Neuronal stem cell (in vitro differentiated cells): ENCODE results near the gene POLG2.

ENCODE experiments used
- DNase-seq: peaks from one replicate; pipeline ENCODE4 v3.0.0-alpha.2; 2013; ENCODE audit warnings: low spot score
- H2AFZ ChIP-seq: one replicate; pipeline ENCODE4 v1.6.1; 2013; ENCODE audit warnings: mild to moderate bottlenecking, low read length, inconsistent platforms
- H2AK5ac ChIP-seq: 2 replicates; pipeline ENCODE4 v1.6.1; 2013; ENCODE audit warnings: low read depth, mild to moderate bottlenecking, inconsistent platforms, low read length, moderate library complexity, mixed read lengths
- H2BK120ac ChIP-seq: 2 replicates; pipeline ENCODE4 v1.6.1; 2013; ENCODE audit warnings: low read depth, mild to moderate bottlenecking, inconsistent platforms, low read length, moderate library complexity, mixed read lengths
- H2BK12ac ChIP-seq: one replicate; pipeline ENCODE4 v1.6.1; 2013; ENCODE audit warnings: low read length, inconsistent platforms
- H2BK15ac ChIP-seq: 2 replicates; pipeline ENCODE4 v1.6.1; 2013; ENCODE audit warnings: mild to moderate bottlenecking, low read length, inconsistent platforms, mixed read lengths
- H2BK5ac ChIP-seq: one replicate; pipeline ENCODE4 v1.6.1; 2013; ENCODE audit warnings: inconsistent platforms, mild to moderate bottlenecking, low read length, moderate library complexity
- H3K14ac ChIP-seq: one replicate; pipeline ENCODE4 v1.6.1; 2013; ENCODE audit warnings: low read length, inconsistent platforms
- H3K18ac ChIP-seq: 2 replicates; pipeline ENCODE4 v1.6.1; 2013; ENCODE audit warnings: low read length, inconsistent platforms
- H3K23ac ChIP-seq: 2 replicates; pipeline ENCODE4 v1.6.1; 2013; ENCODE audit warnings: low read depth, mild to moderate bottlenecking, mixed read lengths, low read length, inconsistent platforms; ENCODE audit not compliant: poor library complexity
- H3K27ac ChIP-seq: replicated peaks from 3 replicates; pipeline ENCODE4 v1.5.1; 2013; ENCODE audit warnings: low read length, inconsistent platforms
- H3K27me3 ChIP-seq, 3 experiments: 2 replicates each; pipeline ENCODE4 v1.6.1; 2013; ENCODE audit warnings: low read length in 3 of 3, mild to moderate bottlenecking in 2 of 3, inconsistent platforms in 1 of 3, low read depth in 1 of 3, mixed read lengths in 1 of 3, moderate library complexity in 1 of 3; ENCODE audit not compliant: control insufficient read depth in 3 of 3, insufficient read depth in 3 of 3
- H3K36me3 ChIP-seq, 2 donors: replicated peaks in 1 of 2; 2 replicates each; pipeline ENCODE4 v1.6.1; 2013; ENCODE audit warnings: low read length in 2 of 2; ENCODE audit not compliant: control insufficient read depth in 2 of 2, insufficient read depth in 2 of 2
- H3K4ac ChIP-seq: 2 replicates; pipeline ENCODE4 v1.6.1; 2013; ENCODE audit warnings: inconsistent platforms, mild to moderate bottlenecking, low read length, moderate library complexity
- H3K4me1 ChIP-seq, 2 donors: 1 replicate in 1 of 2; 2 replicates in 1 of 2; pipeline ENCODE4 v1.6.1; 2013; ENCODE audit warnings: low read length in 2 of 2, low read depth in 1 of 2; ENCODE audit not compliant: control insufficient read depth in 2 of 2, insufficient read depth in 1 of 2
- H3K4me2 ChIP-seq: one replicate; pipeline ENCODE4 v1.6.1; 2013; ENCODE audit warnings: mild to moderate bottlenecking, low read length, inconsistent platforms; ENCODE audit not compliant: insufficient read depth, poor library complexity, severe bottlenecking
- H3K4me3 ChIP-seq, 2 donors: 2 replicates each; pipeline ENCODE4 v1.5.1; 2013; ENCODE audit warnings: low read length in 2 of 2, mild to moderate bottlenecking in 2 of 2, inconsistent platforms in 1 of 2, moderate library complexity in 1 of 2
- H3K79me1 ChIP-seq: one replicate; pipeline ENCODE4 v1.6.1; 2013; ENCODE audit warnings: low read depth, mild to moderate bottlenecking, inconsistent platforms, low read length, moderate library complexity
- H3K9ac ChIP-seq: one replicate; pipeline ENCODE4 v1.6.1; 2013; ENCODE audit warnings: mild to moderate bottlenecking, low read depth, low read length, inconsistent platforms; ENCODE audit not compliant: poor library complexity
- H3K9me3 ChIP-seq, 2 donors: replicated peaks in 1 of 2; 2 replicates each; pipeline versions ENCODE3 to v1.6.1; 2013; ENCODE audit warnings: low read length in 2 of 2, mild to moderate bottlenecking in 2 of 2, inconsistent platforms in 1 of 2, low read depth in 1 of 2, mixed read lengths in 1 of 2, moderate library complexity in 1 of 2; ENCODE audit not compliant: control insufficient read depth in 2 of 2, insufficient read depth in 1 of 2
- H4K8ac ChIP-seq: one replicate; pipeline ENCODE4 v1.6.1; 2013; ENCODE audit warnings: low read depth, mild to moderate bottlenecking, inconsistent platforms, low read length, moderate library complexity
- H4K91ac ChIP-seq: one replicate; pipeline ENCODE4 v1.6.1; 2013; ENCODE audit warnings: low read length, low read depth, mild to moderate bottlenecking, inconsistent platforms; ENCODE audit not compliant: poor library complexity
- WGBS, 2 donors: extraction: QIAGEN DNeasy Blood & Tissue Kit; methylation state at CpG; one replicate each; pipeline ENCODE4 v1.1.7; 2013; ENCODE audit warnings: missing lambda C conversion rate in 2 of 2, mixed read lengths in 1 of 2; ENCODE audit not compliant: insufficient read length in 2 of 2, insufficient replicate concordance in 1 of 2; ENCODE audit errors: extremely low coverage in 2 of 2; 5-methylcytosine and 5-hydroxymethylcytosine counted together

Gene POLG2

GRCh38 chr17:64494121-64494520 lies 2.7 kb downstream of the POLG2 start:
- Histone ChIP-seq H3K9ac (no peak overlapping the region), H2AK5ac (no peak overlapping the region), H3K4me3 (no peak overlapping the region), H3K36me3 (peaks cover 17 to 68% of the 10 kb centered on the region in 2 donors), H3K79me1 (peaks cover 3% of the 10 kb centered on the region), H4K8ac (no peak overlapping the region), H2AFZ (no peak overlapping the region), H3K27me3 (no peaks in the 10 kb centered on the region), H2BK120ac (no peak overlapping the region), H2BK5ac (no peak overlapping the region), H3K4me2 (no peak overlapping the region), H3K18ac (no peak overlapping the region), H3K14ac (no peak overlapping the region), H4K91ac (no peak overlapping the region), H2BK12ac (no peak overlapping the region), H3K4me1 (peaks cover 2 to 8% of the 10 kb centered on the region in 2 donors), H2BK15ac (no peak overlapping the region), H3K4ac (no peak overlapping the region), H3K9me3 (no peaks in the 10 kb centered on the region), H3K27ac (no peak overlapping the region), H3K23ac (no peak overlapping the region)
- WGBS, 2 donors: no CpG with 5 or more reads among the region's 2 CpGs
- no peak for DNase-seq

GRCh38 chr17:64492481-64493109 lies 4.3 kb downstream of the POLG2 start:
- no peak overlapping the region for H2BK120ac ChIP-seq
- H3K4me1 ChIP-seq: peaks cover 2 to 3% of the 10 kb centered on the region in 2 donors
- H3K4me3 ChIP-seq: no peak overlapping the region
- no peak overlapping the region for H2AK5ac ChIP-seq
- H3K36me3 ChIP-seq: peaks cover 17 to 68% of the 10 kb centered on the region in 2 donors
- H2BK12ac ChIP-seq: no peak overlapping the region
- H2BK5ac ChIP-seq: no peak overlapping the region
- peaks cover 3% of the 10 kb centered on the region for H3K79me1 ChIP-seq
- no peak overlapping the region for H4K91ac ChIP-seq
- no peaks in the 10 kb centered on the region for H3K27me3 ChIP-seq
- DNase-seq: no peak
- H3K9me3 ChIP-seq: no peaks in the 10 kb centered on the region
- H3K27ac ChIP-seq: no peak overlapping the region
- H2AFZ ChIP-seq: no peak overlapping the region
- no peak overlapping the region for H3K14ac ChIP-seq
- WGBS, 2 donors: no CpG with 5 or more reads among the region's 6 CpGs
- no peak overlapping the region for H3K4ac ChIP-seq
- no peak overlapping the region for H3K18ac ChIP-seq
- H3K9ac ChIP-seq: no peak overlapping the region
- no peak overlapping the region for H2BK15ac ChIP-seq
- H3K4me2 ChIP-seq: no peak overlapping the region
- H3K23ac ChIP-seq: no peak overlapping the region
- H4K8ac ChIP-seq: no peak overlapping the region

- Histone ChIP-seq H3K23ac (no peak overlapping the region), H3K27me3 (no peaks in the 10 kb centered on the region), H2BK15ac (no peak overlapping the region), H3K4me1 (peaks cover 1 to 2% of the 10 kb centered on the region in 2 donors), H2BK5ac (no peak overlapping the region), H3K4me2 (no peak overlapping the region), H3K9me3 (no peaks in the 10 kb centered on the region), H3K79me1 (peaks cover 3% of the 10 kb centered on the region), H3K4me3 (no peak overlapping the region), H2AFZ (no peak overlapping the region), H3K9ac (no peak overlapping the region), H4K91ac (no peak overlapping the region), H2BK120ac (no peak overlapping the region), H4K8ac (no peak overlapping the region), H3K18ac (no peak overlapping the region), H3K27ac (no peak overlapping the region), H2BK12ac (no peak overlapping the region), H3K14ac (no peak overlapping the region), H3K4ac (no peak overlapping the region), H3K36me3 (peaks cover 17 to 73% of the 10 kb centered on the region in 2 donors), H2AK5ac (no peak overlapping the region)
- no CpG with 5 or more reads among the region's 3 CpGs for WGBS, 2 donors
- no peak for DNase-seq
Measured at GRCh38 chr17:64491994-64492393, 4.9 kb downstream of the POLG2 start.

- Histone ChIP-seq H3K27me3 (no peaks in the 10 kb centered on the region), H2BK15ac (no peak overlapping the region), H2AFZ (no peak overlapping the region), H3K4me1 (peaks cover 1 to 2% of the 10 kb centered on the region in 2 donors), H3K36me3 (peaks cover 17 to 79% of the 10 kb centered on the region in 2 donors), H2BK5ac (no peak overlapping the region), H2BK12ac (no peak overlapping the region), H3K18ac (no peak overlapping the region), H3K79me1 (no peaks in the 10 kb centered on the region), H2AK5ac (no peak overlapping the region), H3K23ac (no peak overlapping the region), H3K4me3 (no peak overlapping the region), H2BK120ac (no peak overlapping the region), H3K4me2 (no peak overlapping the region), H3K9me3 (no peaks in the 10 kb centered on the region), H3K27ac (no peak overlapping the region), H4K91ac (no peak overlapping the region), H3K4ac (no peak overlapping the region), H3K14ac (no peak overlapping the region), H3K9ac (no peak overlapping the region), H4K8ac (no peak overlapping the region)
- WGBS, 2 donors: no CpG with 5 or more reads among the region's 13 CpGs
- DNase-seq: no peak
Measured at GRCh38 chr17:64491034-64491860, 5.6 kb downstream of the POLG2 start.
